HPDE6-E6E7 (cell line): ENCODE results near the gene FAM20C.

ENCODE experiments used
- DNase-seq: peaks from one replicate; pipeline ENCODE4 v3.0.0; 2011; ENCODE audit warnings: missing footprints; ENCODE audit errors: extremely low spot score

Gene FAM20C

DNA sequence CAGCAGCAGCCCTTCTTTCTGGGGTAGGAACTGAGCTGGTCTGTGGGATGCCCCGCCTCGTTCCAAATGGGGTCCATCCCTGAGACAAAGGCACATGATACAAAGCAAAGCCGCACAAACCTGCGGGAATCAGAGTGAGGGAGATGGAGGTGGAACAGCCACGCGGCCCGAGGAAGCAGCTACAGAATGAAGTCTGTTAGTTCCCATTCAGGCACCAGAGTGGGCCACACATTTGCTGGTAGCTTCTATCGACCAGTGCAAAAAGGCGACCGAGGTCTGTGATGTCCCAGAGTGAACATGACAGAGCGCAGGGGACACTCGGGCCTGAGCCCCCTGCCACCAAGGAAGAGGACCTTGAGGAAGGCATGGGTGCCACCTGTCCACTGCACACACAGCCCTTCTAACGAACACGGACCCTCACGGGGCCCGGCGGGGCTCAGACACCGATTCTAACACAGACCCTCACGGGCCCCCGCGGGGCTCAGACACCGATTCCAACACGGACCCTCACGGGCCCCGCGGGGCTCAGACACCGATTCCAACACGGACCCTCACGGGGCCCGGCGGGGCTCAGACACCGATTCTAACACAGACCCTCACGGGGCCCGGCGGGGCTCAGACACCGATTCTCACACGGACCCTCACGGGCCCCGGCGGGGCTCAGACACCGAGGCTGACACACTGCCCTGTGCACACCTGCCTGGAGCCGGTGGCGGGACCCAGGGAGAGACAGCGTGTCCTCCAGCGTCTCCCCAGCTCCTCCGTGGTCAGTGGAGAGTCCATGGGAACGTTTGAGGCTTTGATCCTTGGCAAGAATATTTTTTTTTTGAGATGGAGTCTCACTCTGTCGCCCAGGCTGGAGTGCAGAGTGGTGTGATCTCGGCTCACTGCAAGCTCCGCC lies 32.8 kb upstream of the FAM20C start:
- DNase-seq = no peak

DNA sequence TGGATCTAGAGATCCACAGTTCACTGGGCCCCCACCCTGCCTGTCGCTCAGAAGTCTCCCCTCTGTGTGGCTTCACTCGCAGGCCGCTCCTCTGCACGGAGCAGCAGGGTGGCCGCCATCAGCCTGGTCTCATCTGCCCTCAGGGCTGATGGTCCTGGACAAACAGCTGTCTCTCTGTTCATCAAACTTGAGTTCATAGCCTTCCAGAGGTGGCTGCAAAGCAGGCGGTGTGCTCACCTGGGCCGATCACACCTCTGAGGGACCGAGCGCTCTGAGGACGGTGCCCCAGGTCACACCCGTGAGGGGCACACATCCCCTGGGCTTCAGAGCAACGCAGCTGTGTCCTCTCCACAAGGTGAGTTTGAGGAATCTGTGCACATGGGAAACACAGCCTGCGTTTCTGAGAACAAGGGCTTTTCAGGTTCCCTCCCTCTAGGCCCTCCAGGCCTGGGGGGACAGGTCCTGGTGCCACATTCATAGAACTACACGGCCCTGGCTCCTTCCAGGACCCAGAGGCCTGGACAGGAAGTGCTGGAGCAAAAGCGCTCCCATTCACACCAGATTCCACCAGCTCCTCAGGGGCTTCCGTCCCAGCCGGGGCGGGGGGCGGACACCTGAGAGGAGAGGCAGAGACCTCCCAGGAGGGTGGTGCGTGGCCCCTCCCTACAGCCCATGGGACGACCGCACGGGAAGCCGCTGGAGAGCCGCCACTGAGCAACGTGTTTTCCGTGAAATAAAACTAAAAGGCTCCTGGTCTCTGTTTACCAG lies 31.2 kb upstream of the FAM20C start:
- no peak for DNase-seq

- DNase-seq = no peak
Measured at GRCh38 chr7:162632-163297, 29.6 kb upstream of the FAM20C start.

DNA sequence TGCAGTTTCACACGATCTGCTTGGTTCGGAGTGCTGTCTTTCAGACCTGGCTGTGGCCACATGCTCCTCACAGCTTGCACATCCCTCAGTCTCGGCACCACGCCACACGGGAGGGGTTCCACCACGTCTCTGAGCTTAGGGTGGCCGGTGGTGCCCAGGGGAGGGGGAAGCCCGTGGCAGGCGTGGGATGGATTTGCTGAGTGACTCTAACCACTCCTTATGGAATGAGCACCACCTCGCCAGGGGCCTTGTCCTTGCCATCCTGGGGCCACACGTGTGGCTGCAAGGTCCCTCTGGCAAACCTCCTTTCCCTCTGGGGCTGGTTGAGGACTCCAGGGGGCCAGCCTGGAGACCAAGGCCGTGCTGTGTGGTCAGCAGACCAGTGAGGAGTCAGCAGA lies 29.1 kb upstream of the FAM20C start:
- no peak for DNase-seq

DNA sequence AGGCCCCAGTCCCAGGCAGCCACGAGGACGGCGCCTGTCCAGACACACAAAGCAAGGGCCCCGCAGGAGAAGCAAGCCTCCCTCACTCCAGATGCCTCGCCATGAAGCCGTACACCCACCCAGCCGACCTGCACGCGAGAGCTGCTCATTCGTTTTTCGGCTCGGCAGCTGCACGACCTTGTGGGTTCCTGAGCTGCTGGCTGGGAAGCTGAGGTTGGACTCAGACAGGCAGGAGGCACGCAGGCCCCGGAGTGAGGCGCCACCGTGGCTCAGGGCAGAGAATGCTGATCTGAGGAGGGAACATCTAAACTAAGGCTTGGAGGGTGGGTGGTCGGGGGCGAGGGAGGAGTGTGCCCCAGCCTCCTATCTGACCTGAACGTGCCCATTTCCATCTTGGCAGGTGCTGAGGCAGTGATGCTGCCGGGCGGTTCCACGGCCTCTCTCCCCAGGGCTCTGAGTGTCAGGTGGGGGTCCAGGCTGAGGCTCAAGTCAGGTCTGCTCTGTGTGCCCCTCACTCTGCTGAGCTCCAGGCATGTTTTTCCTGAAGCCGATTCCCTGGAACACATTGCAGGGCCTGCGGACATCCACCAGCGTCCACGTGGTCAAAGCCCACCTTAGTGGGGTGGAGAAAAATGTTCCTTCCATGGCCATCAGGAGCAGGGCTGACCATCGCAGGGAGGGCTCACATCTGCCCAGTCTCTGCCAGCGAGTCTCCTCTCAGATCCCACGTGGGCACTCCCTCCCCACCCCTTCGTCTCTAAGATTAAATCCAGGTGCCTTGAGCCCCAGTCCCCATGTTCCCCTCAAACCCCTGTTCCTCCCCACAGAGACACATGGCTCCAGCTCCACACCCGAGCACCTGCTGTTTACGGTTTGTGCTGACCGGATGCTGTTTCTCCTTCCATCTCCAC lies 28.1 kb upstream of the FAM20C start:
- no peak for DNase-seq

DNA sequence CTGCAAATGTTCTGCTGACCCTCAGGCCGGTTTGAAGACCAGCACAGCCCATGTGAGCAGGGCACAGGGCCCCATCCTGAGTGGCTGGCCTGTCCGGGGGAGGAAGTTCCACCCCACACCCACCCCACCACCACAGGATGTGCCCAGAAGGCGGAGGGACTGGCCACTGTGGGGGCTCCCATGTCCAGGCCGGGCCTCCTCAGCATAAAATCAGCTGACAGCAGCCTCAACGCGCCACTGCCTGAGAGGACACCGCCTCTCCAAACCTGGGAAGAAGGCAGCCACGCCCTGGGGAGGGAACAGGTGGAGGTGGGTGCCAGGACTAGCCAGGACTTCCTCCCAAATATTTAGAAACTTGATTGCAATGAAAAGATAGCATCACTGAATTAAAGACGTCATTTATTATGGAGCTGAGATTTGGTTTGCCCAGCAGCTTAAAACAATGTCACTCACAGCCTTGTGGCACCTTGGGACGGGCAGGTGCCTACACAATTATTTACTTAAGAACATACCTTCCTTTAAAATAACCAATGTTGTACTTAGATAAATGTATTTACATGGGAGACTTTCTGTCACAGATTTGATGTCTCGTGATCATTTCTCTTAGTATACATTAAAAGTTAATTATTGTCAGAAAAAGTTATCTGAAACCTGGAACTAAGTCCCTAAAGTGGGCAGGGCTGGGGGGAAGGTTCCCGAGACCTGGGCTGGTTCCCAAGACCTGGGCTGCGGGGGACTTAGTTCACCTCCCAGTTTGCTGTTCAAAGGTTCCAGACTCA lies 27.3 kb upstream of the FAM20C start:
- DNase-seq = no peak

DNA sequence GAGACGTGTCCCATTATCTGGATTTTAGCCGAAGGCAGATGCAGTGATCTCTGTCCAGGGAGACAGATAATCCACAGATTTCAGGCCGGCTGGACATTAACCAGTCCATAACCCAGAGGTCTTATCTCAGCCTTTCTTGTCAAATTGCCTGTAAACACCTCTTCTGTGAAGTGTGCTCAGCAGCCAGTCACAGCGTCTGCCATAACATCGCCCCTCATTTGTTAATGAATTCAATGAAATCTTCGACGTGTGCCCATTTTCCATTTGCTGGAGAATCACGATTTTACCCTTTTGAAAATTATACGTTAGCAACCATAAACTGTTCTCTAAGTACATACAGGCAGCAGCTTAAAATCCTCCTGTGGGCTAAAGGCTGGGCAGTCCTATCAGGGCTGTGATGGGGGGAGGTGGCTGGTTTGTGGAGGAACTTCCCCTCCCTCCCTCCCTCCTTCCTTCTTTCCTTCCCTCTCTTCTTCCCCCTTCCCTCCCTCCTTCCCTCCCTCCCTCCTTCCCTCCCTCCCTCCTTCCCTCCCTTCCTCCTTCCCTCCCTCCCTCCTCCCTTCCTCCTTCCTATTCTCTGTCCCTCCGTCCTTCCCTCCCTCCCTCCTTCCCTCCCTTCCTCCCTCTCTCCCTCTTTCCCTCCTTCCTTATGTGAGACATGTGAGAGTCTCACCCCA lies 26.6 kb upstream of the FAM20C start:
- no peak for DNase-seq

- DNase-seq = no peak
Measured at GRCh38 chr7:166338-167060, 25.9 kb upstream of the FAM20C start.

- no peak for DNase-seq
Measured at GRCh38 chr7:167090-167855, 25.1 kb upstream of the FAM20C start.

GRCh38 chr7:167976-168791 lies 24.2 kb upstream of the FAM20C start:
- DNase-seq = no peak

DNA sequence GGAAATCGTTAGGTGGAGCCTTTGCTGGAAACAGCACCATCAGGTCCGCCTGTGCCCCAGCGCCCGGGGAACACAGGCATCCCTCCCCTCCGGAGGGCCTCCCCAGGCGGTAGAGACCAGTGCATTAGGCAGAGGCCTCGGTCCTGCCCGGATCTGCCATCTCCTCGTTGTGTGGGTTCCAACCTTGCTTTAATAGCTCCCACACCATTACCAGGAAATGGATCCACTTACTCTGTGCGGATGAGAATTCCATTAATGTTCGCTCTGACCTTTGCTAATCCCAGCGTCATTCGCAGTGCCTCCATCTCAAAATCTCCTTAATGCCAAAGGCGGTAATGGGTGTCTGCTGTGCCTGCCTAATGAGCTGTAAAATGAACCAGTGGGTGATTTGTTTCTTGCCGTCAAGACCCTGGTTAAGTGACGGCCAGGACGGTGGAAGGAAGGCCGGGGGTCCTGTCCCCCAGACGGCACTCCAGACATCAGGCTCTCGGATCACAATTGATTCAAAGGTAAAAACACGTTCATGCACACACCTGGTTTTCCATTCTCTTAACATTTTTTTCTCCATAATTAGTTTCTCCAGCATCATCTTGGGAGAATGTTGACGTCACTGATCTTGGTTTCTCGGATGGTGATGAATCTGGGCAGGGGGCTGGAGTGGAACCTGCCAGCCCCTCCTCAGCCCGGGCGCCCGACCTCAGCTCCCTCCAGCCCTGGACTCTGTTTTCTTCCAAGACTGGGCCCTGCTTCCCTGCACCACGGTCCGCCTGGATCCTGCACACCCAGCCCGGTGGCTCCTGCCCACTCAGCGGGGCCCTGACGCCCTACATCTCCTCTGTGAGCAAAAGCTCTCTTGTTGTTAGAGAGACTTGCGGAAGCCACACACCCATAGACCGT lies 22.8 kb upstream of the FAM20C start:
- no peak for DNase-seq

GRCh38 chr7:170551-171363 lies 21.6 kb upstream of the FAM20C start:
- DNase-seq = no peak

DNA sequence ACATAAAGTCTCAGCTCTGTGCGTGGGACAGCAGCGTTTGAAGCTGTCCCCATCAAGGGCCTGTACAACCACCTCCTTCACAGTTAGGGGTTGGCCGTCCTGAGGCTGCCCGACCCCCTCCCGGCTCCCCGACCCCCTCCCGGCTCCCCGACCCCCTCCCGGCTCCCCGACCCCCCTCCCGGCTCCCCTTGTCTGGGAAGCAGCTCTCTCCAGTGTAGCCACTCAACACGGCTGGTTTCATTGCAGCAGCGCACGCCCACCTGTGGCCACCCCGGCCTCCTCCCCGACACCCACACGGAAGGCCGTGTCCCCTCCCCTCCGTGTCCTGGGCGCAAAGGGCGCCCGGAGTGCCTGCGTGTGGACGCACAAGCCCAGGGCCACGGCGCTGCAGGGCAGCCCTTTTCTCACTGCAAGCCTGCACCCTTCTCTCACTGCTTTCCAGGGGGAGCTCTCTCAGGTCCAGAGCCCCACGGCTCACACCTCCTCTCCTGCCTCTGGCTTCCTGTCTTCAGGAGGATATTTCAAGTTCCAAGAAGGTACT lies 20.9 kb upstream of the FAM20C start:
- DNase-seq = no peak

GRCh38 chr7:171912-172515 lies 20.4 kb upstream of the FAM20C start:
- no peak for DNase-seq
